GM19099 (cell line): ENCODE data around the gene RNF5.

Source experiments
- POLR2A ChIP-seq: IDR thresholded peaks from 3 replicates; pipeline ENCODE4 v1.6.1; 2011; ENCODE audit warnings: low read depth; ENCODE audit not compliant: insufficient read length; ENCODE audit errors: extremely low read depth

The RNF5 gene

DNA sequence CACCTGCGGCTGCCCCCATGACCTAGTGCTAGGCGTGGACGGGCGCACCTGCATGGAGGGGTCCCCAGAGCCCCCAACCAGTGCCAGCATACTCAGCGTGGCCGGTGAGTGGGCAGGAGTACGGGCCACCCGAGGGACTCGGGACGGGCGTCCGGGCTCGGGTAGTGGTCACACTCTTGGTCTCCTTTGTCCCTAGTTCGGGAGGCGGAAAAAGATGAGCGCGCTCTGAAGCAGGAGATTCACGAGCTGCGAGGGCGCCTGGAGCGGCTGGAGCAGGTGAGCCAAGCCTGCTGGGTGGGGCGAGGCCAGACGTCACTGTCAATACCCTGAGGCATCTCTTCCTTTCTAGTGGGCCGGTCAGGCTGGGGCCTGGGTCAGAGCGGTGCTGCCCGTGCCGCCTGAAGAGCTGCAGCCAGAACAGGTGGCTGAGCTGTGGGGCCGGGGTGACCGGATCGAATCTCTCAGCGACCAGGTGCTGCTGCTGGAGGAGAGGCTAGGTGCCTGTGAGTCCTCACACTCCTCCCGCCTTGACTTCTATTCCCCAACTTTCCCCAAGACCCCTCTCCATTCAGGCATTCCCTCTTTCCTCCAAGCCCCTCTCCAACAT, 10.9 kb upstream of the RNF5 start:
- no peak for TF ChIP-seq POLR2A

DNA sequence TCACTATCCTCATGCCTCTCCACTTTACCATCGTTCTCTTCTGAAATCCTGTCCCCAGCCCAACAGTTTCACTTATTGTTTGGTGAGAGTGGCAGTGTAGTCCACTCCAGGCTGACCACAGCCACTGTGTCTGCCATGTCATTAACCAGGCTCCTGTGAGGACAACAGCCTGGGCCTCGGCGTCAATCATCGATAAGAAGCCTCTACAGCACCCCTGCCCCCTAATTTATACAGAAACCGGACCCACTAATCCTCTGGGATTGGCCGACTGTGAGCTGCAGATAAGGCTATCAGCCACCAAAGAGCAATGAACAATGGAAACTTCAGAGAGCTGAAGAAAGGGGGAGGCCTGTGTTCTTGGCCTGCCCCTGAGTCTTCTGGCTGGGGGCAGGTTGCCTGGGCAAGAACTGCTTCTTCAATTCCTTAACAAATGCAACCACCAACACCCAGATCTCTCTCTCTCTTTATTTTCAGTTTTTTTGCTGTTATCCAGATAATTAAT, 10.4 kb upstream of the RNF5 start:
- TF ChIP-seq POLR2A, result no peak

DNA sequence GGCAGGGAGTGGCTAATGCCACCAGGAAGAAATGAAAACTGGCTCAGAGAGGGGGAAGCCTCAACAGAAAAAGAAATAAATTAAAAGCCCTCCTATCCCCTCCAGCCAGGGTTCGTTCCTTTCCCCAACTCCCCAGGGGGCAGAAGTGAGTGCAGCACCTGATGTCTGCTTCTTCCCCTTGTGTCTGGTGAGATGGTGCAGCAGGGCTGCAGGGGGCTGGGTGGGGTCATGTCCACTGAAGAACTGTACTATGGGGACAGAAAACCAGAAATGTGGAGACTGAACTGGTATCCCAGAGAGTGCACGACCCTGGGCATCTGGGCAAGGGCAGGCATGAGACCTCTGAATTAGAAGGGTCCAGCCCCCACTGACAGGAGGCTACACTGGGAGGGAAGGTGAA, 9.9 kb upstream of the RNF5 start:
- no peak for TF ChIP-seq POLR2A

DNA sequence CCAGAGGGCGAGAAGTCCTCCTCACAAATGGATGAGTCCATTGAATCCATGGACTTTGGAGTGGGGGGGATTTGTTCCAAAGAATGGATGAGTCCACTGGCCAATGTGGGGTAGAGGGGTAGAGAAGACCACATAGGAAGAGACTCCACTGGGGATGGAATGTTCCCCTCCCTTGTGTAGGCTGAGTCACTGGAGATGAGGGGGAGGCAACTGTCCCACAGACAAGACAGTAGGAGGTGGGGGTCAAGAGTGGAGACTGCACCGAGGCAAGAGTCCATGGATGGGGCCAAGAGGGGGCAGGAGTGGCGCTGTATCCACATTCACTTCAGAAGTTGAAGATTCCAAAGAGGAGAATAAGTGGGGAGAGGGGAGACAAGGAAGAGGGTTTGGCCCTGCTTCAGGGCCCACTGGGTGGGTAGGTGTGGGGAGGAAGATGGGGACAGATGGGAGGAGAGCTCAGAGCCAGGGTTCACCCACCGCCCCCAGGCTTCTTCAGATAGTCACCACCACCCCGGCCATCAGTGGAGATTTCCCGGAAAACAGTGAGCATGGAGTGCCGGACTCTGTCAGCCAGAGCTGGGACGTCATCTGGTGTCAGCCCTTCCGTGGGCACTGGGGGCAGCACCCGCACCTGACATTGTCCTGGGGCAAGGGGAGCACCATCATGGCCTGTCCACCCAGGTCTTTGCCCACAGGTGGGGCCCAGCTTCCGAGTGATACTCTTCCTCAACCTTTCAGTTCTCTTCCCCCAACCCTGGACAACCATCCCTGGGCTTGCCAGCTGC, 9.2 kb upstream of the RNF5 start:
- no peak for TF ChIP-seq POLR2A

DNA sequence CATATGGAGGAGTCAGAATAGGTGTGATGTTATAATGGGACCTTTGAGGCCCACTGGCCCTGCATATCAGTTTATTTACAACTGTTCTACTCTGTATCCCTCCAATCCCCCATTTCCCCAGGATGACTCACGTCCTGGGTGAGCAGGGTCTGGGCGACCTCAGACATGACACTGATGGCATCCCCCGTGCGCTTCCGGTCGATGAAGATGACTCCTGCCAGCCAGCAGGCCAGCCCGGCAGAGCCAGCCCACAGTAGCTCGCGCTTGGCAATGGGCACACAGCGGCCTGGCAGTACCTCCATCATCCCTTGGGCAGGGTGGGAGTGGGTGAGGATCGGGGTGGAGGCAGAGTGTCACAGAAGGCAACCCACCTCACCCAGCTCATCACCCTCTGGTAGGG, 7.9 kb upstream of the RNF5 start:
- no peak for TF ChIP-seq POLR2A

- TF ChIP-seq POLR2A, result no peak
These were observed 7.0 kb upstream of the RNF5 start for GRCh38 chr6:32171234-32171633.

DNA sequence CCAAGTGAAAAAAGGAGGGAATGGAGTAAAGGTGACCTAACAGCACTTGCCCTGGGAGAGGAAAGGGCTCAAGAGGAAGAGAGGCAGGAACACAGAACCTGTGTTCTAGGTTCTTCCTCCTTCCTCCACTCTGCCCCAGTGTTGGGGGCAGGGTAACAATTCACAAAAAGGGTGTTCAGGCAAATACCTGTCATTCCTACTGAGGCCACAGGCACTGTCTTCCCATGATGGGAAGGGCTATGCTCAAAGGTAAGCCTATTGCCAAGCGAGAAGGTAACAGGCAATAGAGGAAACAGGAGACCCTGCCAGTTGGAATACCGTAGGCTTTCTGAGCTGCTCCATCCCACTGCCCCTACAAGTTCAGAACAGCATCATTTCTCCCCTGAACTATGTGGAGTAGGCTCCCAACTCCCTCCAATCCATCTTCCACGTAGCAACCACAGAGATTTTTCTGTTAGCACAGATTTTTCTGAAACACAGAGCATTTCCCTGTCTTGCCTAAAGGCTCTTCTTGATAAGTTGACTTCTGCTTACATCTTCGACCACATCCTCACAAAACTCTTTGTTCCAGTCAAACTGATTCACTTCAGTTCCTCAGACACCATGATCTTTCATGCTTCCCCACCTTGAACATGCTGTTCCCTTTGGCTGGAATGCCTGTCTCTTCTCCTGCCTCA, 5.0 kb upstream of the RNF5 start:
- no peak for TF ChIP-seq POLR2A

- no peak for TF ChIP-seq POLR2A
These were observed 3.8 kb upstream of the RNF5 start for GRCh38 chr6:32174416-32174815.

- no peak for TF ChIP-seq POLR2A
These were observed 2.9 kb upstream of the RNF5 start for GRCh38 chr6:32175322-32175710.

- peak; percentile 68 for TF ChIP-seq POLR2A
These were observed 2.3 kb upstream of the RNF5 start, which contains the start of gene AGPAT1 for GRCh38 chr6:32175711-32176475. TSS of gene AGPAT1 (minus strand) at chr6:32176084. CDS start at chr6:32171496, 4,588 bp downstream.

GRCh38 chr6:32176476-32177182, 1.6 kb upstream of the RNF5 start:
- no peak for TF ChIP-seq POLR2A

- peak; percentile 17 for TF ChIP-seq POLR2A
These were observed 920 bp upstream of the RNF5 start for GRCh38 chr6:32177183-32177787.

DNA sequence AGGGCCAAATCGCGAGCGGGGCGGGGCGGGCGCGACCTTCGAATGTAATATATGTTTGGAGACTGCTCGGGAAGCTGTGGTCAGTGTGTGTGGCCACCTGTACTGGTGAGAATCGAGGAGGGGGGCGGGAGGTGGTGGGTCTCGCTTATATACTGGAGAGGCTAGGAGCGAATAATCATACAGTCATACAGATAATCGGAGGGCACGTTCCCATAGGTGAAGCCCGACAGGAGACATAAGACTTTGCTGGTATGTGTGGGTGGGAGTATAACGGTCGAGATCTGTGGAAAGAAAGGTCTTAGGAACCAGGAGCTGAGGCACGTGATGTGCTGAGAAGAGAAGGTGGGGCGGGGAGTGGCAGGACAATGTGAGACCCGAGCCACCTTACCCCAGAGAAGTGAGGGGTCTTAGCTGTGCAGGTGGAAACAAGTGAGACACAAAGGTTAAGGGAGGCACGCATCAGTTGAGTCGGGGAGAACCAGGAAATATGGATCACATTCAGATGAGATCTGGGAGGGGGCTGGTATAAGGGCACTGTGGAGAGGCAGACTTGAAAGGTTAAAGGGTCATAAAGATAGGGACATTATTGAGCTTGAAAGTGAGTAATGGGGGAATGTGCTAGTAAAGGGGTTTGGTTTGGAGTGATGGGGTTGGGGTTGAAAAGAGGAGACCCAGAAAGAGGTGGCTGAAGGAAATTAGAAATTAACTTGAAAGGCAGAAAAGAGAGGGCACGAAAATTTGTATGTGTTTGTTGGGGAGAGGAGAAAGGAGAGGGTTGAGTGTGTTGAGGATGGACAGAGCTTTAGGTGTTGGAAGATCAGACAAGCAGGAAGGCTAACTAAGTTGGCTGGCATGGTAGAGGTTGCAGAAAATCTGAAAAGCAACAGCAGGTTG, 589 bp downstream of the RNF5 start:
- TF ChIP-seq POLR2A, result peak; percentile 43
